GM19468 (cell line): ENCODE measurements around the gene SHPK.

Source experiments
- ATAC-seq: cut with Tn5 transposase; IDR thresholded peaks from one replicate; pipeline ENCODE4 v1.9.1; 2021; ENCODE audit warnings: mild to moderate bottlenecking, moderate library complexity, moderate number of reproducible peaks; ENCODE audit not compliant: unreplicated experiment; ENCODE audit errors: extremely low read depth

Gene SHPK

DNA sequence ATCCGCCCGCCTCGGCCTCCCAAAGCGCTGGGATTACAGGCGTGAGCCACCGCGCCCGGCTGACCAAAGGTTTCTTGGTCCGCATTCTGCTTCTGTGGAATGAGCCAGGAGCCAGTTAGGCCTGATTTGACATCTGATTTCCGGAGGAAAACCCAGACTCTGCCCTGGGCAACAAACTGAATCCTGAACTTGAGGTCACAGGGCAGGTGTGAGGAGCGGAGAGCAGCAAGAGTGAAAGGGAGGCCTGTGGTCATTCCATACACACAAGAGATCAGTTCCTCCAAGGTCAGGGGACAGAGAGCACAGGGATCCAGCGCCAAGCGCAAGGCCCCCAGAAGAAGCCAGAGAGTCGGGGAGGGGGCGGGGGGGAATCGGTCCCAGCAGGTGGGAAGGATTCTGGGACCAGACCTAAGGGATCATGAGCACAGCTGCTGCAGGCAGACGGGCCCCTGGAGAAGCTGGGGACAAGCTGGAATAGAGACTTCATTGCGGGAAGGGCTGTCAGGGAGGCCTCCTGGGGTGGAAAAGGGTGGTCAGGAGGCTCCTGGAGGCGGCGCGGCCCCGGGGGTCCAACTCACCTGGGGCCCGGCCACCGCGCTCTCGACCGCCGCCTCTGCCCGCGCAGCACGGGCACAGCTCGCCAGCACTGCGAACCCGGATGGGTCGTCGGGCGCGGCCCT is 436 bp downstream of the SHPK start:
- no peak for ATAC-seq

GRCh38 chr17:3632287-3632686 is 3.8 kb downstream of the SHPK start:
- no peak for ATAC-seq

- no peak for ATAC-seq
Observed at GRCh38 chr17:3630781-3631180, 5.3 kb downstream of the SHPK start.

DNA sequence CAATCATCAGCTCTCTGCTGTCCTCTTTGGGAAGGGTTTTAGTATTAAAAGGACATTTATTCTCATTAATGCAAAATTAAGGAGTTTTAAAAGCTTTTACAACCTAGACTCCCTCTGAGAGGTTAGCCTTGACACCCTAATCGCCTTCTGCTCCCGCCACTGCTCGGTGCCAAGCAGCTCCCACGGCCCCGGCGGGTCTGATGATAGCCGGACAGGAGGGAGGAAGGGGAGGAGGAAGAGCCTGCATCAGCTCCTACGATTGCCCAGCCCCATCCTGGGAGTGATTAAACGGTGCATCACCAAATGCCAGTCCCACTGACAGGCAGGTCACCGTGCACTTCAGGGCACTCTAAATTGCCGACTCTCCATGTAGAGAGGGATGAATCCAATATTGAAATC is 8.3 kb downstream of the SHPK start:
- no peak for ATAC-seq

- no peak for ATAC-seq
Observed at GRCh38 chr17:3626831-3627768, 8.9 kb downstream of the SHPK start.

GRCh38 chr17:3622977-3623594 is 13.0 kb downstream of the SHPK start:
- ATAC-seq, result no peak

DNA sequence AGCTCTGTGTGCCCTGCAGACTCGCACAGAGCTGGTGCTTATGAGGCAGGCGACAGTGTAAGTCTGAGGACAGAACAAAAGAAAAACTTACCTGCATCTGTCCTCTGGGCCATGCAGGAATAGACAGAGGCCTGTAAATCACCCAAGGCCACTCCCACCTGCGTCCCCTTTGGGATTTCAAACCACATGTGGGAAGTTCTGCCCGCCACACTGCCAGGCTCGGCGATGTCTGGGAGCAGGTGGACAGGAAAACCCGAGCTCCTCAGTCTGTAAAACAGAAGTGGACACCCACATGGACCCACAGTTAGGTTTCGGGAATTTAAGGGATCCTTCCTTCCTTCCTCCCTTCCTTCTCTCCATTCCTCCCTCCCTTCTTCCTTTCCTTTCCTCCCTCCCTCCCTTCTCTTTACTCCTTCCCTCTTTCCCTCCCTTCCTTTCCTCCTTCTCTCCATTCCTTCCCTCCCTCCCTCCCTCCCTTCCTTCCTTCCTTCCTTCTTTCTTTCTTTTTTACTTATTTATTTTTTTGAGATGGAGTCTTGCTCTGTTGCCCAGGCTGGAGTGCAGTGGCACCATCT is 14.8 kb downstream of the SHPK start:
- ATAC-seq, result no peak

DNA sequence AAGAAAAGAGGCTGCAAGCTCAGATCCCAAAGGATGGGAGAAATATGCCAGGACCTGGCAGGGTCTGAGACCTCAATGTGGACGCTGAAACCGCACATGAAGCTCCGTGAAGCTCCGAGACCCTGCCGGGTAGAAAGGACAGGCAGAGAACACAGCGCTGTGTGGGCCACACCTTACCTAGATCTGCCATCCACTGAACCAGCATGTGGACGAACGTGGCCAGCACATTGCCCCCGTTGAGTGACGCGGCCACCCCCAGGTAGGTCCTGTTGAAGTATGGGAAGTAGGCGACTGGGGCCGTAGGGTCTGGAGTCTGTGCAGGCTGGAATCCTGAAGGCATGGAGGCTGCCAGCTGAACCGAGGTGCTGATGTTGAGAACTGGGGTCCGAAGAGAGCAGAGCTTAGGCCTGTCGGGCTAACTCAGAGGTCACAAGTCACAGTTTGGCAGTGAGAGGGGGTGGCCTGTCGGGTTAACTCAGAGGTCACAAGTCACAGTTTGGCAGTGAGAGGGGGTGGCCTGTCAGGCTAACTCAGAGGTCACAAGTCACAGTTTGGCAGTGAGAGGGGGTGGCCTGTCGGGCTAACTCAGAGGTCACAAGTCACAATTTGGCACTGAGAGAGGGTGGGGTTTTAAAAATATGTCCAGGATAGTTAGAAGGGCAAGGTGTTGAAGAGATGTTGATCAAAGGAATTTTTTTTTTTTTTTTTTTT is 20.7 kb downstream of the SHPK start:
- ATAC-seq, result no peak

DNA sequence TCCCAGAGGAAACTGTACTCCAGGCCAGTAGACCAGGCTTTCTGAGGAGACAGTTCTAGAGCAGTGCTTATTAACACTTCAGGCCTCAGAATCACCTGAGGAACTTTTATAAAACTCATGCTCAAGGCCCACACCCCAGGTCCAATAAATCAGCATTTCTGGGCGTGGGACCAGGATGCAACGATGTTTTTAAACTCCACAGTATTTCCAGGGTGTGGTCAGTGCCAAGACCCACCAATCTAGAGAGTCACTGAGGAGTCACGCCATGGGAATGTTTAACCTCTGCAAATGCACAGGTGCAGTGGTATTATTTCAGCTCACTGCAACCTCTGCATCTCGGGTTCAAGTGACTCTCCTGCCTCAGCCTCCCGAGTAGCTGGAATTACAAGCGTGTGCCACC is 22.9 kb downstream of the SHPK start:
- no peak for ATAC-seq

GRCh38 chr17:3610523-3610922 is 25.5 kb downstream of the SHPK start:
- ATAC-seq, result no peak

DNA sequence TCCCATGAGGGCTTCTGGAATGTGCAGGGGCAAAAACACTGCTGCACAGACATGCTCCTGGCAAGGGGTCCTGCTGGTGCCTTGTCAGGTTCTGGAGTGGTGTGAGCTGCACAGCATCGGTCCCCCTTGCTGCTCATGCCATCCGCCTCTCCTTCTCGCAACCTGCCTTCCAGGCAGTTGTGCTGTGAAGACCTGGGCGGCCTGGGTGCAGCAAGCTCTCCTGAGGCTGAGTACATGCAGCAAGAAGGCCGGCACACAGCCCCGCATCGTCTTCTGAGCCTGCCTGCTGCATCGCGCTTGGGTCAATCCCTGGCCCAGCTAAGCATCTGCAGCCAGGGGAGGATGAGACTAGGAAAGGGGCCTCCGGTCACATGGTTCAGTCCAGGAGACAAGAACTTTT is 26.4 kb downstream of the SHPK start:
- ATAC-seq, result no peak

- no peak for ATAC-seq
Observed at GRCh38 chr17:3603870-3604259, 32.2 kb downstream of the SHPK start.

DNA sequence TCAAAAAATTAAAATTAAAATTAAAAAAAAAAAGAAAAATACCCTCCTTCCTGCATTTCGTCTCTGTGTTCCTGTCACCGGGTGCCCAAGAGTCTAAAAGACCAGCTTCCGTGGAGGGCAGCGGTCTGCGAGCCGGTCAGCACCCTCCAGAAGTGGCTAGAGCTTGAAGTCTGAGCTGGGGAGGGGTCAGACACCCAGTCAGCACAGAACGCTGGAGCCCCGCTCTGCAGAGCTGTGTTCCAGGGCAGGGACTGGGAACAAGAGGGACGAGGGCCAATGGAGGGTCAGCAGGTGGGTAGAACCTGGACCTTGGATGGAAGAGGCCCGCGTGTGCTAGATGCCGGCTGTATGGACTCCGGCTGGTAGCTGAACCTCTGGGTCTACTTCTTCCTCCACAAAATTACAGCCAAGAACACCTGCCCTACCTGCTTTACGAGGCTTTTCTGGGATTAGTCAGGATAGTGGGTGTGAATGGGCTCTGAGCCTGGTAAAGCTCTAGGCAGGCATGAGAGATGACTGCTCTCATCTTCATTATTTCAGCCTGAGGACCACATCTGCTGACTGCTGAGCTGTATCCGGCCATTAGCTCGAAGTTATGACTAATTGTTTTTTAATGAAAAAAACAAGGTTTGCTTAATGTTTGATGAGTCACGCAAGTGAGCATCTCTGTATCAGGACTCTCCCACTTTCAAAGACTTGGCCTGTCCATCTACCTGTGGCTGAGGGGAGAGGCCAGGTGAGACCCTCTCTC is 32.8 kb downstream of the SHPK start:
- no peak for ATAC-seq

DNA sequence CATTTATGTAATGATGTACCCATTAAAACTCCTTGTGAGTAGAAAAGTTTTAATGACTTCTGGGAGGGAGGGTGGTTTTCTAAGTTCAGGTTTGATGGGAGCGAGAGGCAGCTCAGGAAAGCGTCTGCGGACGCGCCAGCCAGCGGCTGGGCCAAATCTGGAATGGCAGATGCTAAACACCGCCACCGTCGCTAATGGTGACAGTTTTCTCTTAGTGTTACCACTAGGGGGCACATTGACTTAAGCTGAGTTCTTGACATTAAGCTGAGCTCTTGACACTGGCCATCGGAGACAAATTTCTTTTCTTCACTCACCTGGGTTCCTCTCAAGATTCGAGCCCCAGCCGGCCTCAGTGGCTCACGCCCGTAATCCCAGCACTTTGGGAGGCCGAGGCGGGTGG is 33.6 kb downstream of the SHPK start:
- no peak for ATAC-seq

GRCh38 chr17:3600529-3601205 is 35.4 kb downstream of the SHPK start:
- ATAC-seq, result no peak

DNA sequence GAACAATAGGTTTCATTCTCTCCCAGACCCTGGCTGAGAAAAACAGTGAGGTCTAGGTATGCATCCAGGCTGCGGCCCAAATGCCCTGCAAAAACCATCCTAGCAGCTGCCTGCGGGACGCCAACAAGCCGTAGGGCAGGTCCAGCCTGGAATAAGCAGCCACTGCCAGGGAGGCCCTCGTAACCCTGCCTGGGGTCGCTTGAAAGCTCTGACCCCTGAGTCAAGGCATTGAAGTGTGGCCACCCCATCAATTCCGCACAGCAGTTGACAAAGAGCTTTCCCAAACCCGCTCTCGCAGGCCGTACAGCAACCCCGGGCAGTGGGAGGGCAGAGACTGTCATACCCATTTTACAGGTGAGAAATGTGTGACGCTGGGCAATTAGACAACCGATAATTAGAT is 38.0 kb downstream of the SHPK start:
- ATAC-seq, result no peak

- ATAC-seq, result no peak
Observed at GRCh38 chr17:3596804-3597464, 39.1 kb downstream of the SHPK start.

DNA sequence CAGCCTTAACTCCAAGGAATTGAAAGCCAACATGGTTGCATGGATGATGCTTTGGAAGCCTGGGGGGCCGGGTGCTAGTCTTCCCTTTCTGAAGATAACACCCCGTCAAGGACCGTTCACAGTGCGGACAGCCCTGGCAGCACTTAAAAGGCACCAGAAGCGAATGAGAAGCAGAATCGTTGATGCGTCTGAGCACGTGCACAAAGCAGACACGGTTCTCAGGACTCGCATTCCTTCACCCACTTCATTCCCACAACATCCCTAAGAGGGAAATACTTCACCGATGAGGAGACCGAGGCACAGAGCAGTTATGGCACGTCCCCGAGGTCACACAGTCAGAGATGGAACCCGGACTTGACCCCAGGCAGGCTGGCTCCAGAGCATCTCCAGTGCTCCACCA is 41.1 kb downstream of the SHPK start:
- no peak for ATAC-seq
